ENCODE results near the gene KCNMA1.

The KCNMA1 gene

DNA sequence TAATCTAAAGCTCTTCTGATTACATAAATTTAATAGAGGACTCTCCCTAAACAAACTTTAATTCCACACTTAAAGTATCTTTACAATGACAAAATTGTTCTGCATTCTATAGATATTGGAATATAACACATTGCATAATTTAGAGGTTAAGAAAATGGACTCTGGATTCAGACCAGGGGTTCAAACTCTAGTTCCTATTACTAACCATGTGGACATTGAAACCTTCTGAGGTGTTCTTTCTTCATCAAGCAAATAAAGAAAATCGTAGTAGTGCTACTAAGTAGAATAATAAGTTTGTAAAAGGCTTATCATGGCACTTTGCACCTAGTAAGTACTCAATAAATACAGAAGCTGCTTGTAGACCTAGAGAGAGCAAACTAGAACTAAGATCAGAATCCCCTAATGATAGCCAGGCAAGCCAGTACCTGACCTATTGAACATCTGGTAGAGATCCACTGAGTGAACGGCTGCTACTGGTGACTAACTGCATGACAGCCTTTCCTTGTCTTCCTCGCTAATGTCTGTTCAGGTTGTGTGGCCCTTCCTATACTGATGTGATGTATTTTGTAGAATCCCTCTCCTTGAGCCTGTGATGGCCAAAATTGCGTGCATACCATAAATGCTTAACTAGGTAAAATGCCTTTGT is 430.3 kb downstream of the KCNMA1 start:
- H2BK5ac ChIP-seq (ENCODE audit: low read length): no peak overlapping the region
- H3K18ac ChIP-seq (ENCODE audit: low read length): no peak overlapping the region
- no peak overlapping the region for H3K9ac ChIP-seq (ENCODE audit: low read depth, low read length, poor library complexity)
- H3K4ac ChIP-seq (ENCODE audit: low read length): no peak overlapping the region
- no peak overlapping the region for H3K27ac ChIP-seq (replicated peaks; ENCODE audit: low read length)
- H3K27me3 ChIP-seq (ENCODE audit: control insufficient read depth in 3 of 3, insufficient read depth in 3 of 3, low read depth in 1 of 3, low read length in 3 of 3): peaks cover 0 to 2% (median 0%) of the 10 kb centered on the region in 3 experiments
- H2AK5ac ChIP-seq (ENCODE audit: low read depth, low read length): no peak overlapping the region
- H2BK15ac ChIP-seq (ENCODE audit: low read length): no peak overlapping the region
- no peak overlapping the region for H2AFZ ChIP-seq (ENCODE audit: low read length)
- H3K4me2 ChIP-seq (ENCODE audit: insufficient read depth, low read length, poor library complexity, severe bottlenecking): no peak overlapping the region
- H3K79me1 ChIP-seq (ENCODE audit: low read depth, low read length): no peaks in the 10 kb centered on the region
- no peaks in the 10 kb centered on the region for H3K9me3 ChIP-seq (replicated peaks in 1 of 2; ENCODE audit: control insufficient read depth in 2 of 2, insufficient read depth in 1 of 2, low read depth in 1 of 2, low read length in 2 of 2)
- no peak for DNase-seq (ENCODE audit: low spot score)
- no CpG with 5 or more reads among the region's 4 CpGs for WGBS, 2 donors (ENCODE audit: extremely low coverage in 2 of 2, insufficient read length in 2 of 2, insufficient replicate concordance in 1 of 2)
- no peak overlapping the region for H3K4me3 ChIP-seq (ENCODE audit: low read length in 2 of 2)
- no peak overlapping the region for H2BK12ac ChIP-seq (ENCODE audit: low read length)
- H3K4me1 ChIP-seq (ENCODE audit: control insufficient read depth in 2 of 2, insufficient read depth in 1 of 2, low read depth in 1 of 2, low read length in 2 of 2): peaks cover 0 to 3% of the 10 kb centered on the region in 2 donors
- H2BK120ac ChIP-seq (ENCODE audit: low read depth, low read length): no peak overlapping the region
- H3K14ac ChIP-seq (ENCODE audit: low read length): no peak overlapping the region
- no peaks in the 10 kb centered on the region for H3K36me3 ChIP-seq (replicated peaks in 1 of 2; ENCODE audit: control insufficient read depth in 2 of 2, insufficient read depth in 2 of 2, low read length in 2 of 2)
- peak overlapping the region; percentile 46 for H4K91ac ChIP-seq (ENCODE audit: low read depth, low read length, poor library complexity)
- no peak overlapping the region for H3K23ac ChIP-seq (ENCODE audit: low read depth, low read length, poor library complexity)
- no peak overlapping the region for H4K8ac ChIP-seq (ENCODE audit: low read depth, low read length)

- no peak overlapping the region for H3K4me3 ChIP-seq (ENCODE audit: low read length in 2 of 2)
- H4K8ac ChIP-seq (ENCODE audit: low read depth, low read length): no peak overlapping the region
- peaks cover 0 to 2% (median 0%) of the 10 kb centered on the region in 3 experiments for H3K27me3 ChIP-seq (ENCODE audit: control insufficient read depth in 3 of 3, insufficient read depth in 3 of 3, low read depth in 1 of 3, low read length in 3 of 3)
- no peak overlapping the region for H2BK120ac ChIP-seq (ENCODE audit: low read depth, low read length)
- H3K36me3 ChIP-seq (replicated peaks in 1 of 2; ENCODE audit: control insufficient read depth in 2 of 2, insufficient read depth in 2 of 2, low read length in 2 of 2): no peaks in the 10 kb centered on the region
- no peaks in the 10 kb centered on the region for H3K9me3 ChIP-seq (replicated peaks in 1 of 2; ENCODE audit: control insufficient read depth in 2 of 2, insufficient read depth in 1 of 2, low read depth in 1 of 2, low read length in 2 of 2)
- H3K9ac ChIP-seq (ENCODE audit: low read depth, low read length, poor library complexity): no peak overlapping the region
- peaks cover 0 to 5% of the 10 kb centered on the region in 2 donors for H3K4me1 ChIP-seq (ENCODE audit: control insufficient read depth in 2 of 2, insufficient read depth in 1 of 2, low read depth in 1 of 2, low read length in 2 of 2)
- H2AK5ac ChIP-seq (ENCODE audit: low read depth, low read length): no peak overlapping the region
- DNase-seq (ENCODE audit: low spot score): no peak
- no peak overlapping the region for H3K27ac ChIP-seq (replicated peaks; ENCODE audit: low read length)
- H3K18ac ChIP-seq (ENCODE audit: low read length): no peak overlapping the region
- H2BK12ac ChIP-seq (ENCODE audit: low read length): no peak overlapping the region
- no peak overlapping the region for H2AFZ ChIP-seq (ENCODE audit: low read length)
- H2BK5ac ChIP-seq (ENCODE audit: low read length): no peak overlapping the region
- no CpG with 5 or more reads among the region's 2 CpGs for WGBS, 2 donors (ENCODE audit: extremely low coverage in 2 of 2, insufficient read length in 2 of 2, insufficient replicate concordance in 1 of 2)
- no peak overlapping the region for H4K91ac ChIP-seq (ENCODE audit: low read depth, low read length, poor library complexity)
- no peak overlapping the region for H2BK15ac ChIP-seq (ENCODE audit: low read length)
- no peaks in the 10 kb centered on the region for H3K79me1 ChIP-seq (ENCODE audit: low read depth, low read length)
- H3K23ac ChIP-seq (ENCODE audit: low read depth, low read length, poor library complexity): no peak overlapping the region
- H3K4me2 ChIP-seq (ENCODE audit: insufficient read depth, low read length, poor library complexity, severe bottlenecking): no peak overlapping the region
- H3K4ac ChIP-seq (ENCODE audit: low read length): no peak overlapping the region
- H3K14ac ChIP-seq (ENCODE audit: low read length): no peak overlapping the region
These were observed 432.5 kb downstream of the KCNMA1 start for GRCh38 chr10:77205135-77205534.

- H2AFZ ChIP-seq (ENCODE audit: low read length): no peak overlapping the region
- H3K36me3 ChIP-seq (replicated peaks in 1 of 2; ENCODE audit: control insufficient read depth in 2 of 2, insufficient read depth in 2 of 2, low read length in 2 of 2): no peaks in the 10 kb centered on the region
- H2BK15ac ChIP-seq (ENCODE audit: low read length): no peak overlapping the region
- no peak overlapping the region for H3K4me2 ChIP-seq (ENCODE audit: insufficient read depth, low read length, poor library complexity, severe bottlenecking)
- H3K27ac ChIP-seq (replicated peaks; ENCODE audit: low read length): no peak overlapping the region
- no CpG with 5 or more reads among the region's 2 CpGs for WGBS, 2 donors (ENCODE audit: extremely low coverage in 2 of 2, insufficient read length in 2 of 2, insufficient replicate concordance in 1 of 2)
- H3K23ac ChIP-seq (ENCODE audit: low read depth, low read length, poor library complexity): no peak overlapping the region
- no peak overlapping the region for H3K14ac ChIP-seq (ENCODE audit: low read length)
- no peak overlapping the region for H4K91ac ChIP-seq (ENCODE audit: low read depth, low read length, poor library complexity)
- no peak overlapping the region for H2BK12ac ChIP-seq (ENCODE audit: low read length)
- H3K79me1 ChIP-seq (ENCODE audit: low read depth, low read length): no peaks in the 10 kb centered on the region
- no peak overlapping the region for H2AK5ac ChIP-seq (ENCODE audit: low read depth, low read length)
- H3K4me3 ChIP-seq (ENCODE audit: low read length in 2 of 2): no peak overlapping the region
- H4K8ac ChIP-seq (ENCODE audit: low read depth, low read length): no peak overlapping the region
- no peak overlapping the region for H2BK120ac ChIP-seq (ENCODE audit: low read depth, low read length)
- H3K4me1 ChIP-seq (ENCODE audit: control insufficient read depth in 2 of 2, insufficient read depth in 1 of 2, low read depth in 1 of 2, low read length in 2 of 2): peaks cover 0 to 5% of the 10 kb centered on the region in 2 donors
- peaks cover 0 to 2% (median 0%) of the 10 kb centered on the region in 3 experiments for H3K27me3 ChIP-seq (ENCODE audit: control insufficient read depth in 3 of 3, insufficient read depth in 3 of 3, low read depth in 1 of 3, low read length in 3 of 3)
- no peak overlapping the region for H3K4ac ChIP-seq (ENCODE audit: low read length)
- no peaks in the 10 kb centered on the region for H3K9me3 ChIP-seq (replicated peaks in 1 of 2; ENCODE audit: control insufficient read depth in 2 of 2, insufficient read depth in 1 of 2, low read depth in 1 of 2, low read length in 2 of 2)
- no peak overlapping the region for H2BK5ac ChIP-seq (ENCODE audit: low read length)
- DNase-seq (ENCODE audit: low spot score): no peak
- no peak overlapping the region for H3K9ac ChIP-seq (ENCODE audit: low read depth, low read length, poor library complexity)
- no peak overlapping the region for H3K18ac ChIP-seq (ENCODE audit: low read length)
These were observed 433.4 kb downstream of the KCNMA1 start for GRCh38 chr10:77204171-77204570.

DNA sequence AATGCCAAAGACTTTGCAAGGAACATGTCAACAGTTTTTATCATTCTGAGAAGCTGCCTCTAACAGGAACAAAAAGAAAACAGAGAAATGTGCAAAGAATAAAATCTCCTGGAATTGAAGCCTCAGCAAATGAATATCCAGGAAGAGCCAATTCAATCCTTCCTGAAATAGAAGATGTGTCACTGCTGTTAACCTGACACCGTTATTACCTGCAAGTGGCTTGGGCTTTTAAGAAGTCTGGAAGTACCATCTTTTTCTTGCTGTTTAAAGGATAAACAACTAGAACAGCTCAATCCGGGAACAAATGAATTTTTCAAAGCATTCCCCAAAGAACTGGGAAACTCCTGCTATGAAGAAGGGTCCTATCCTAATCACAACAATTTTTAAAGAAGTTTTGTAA is 434.8 kb downstream of the KCNMA1 start:
- H3K27ac ChIP-seq (replicated peaks; ENCODE audit: low read length): no peak overlapping the region
- WGBS, 2 donors (ENCODE audit: extremely low coverage in 2 of 2, insufficient read length in 2 of 2, insufficient replicate concordance in 1 of 2): no CpG with 5 or more reads among the region's 2 CpGs

More for the DNA sequence above, 434.8 kb downstream of the KCNMA1 start:
- Histone ChIP-seq H2AK5ac (ENCODE audit: low read depth, low read length) (no peak overlapping the region), H3K4ac (ENCODE audit: low read length) (no peak overlapping the region), H3K9ac (ENCODE audit: low read depth, low read length, poor library complexity) (no peak overlapping the region), H4K91ac (ENCODE audit: low read depth, low read length, poor library complexity) (no peak overlapping the region), H2BK15ac (ENCODE audit: low read length) (no peak overlapping the region), H2BK12ac (ENCODE audit: low read length) (no peak overlapping the region), H3K79me1 (ENCODE audit: low read depth, low read length) (no peaks in the 10 kb centered on the region), H4K8ac (ENCODE audit: low read depth, low read length) (no peak overlapping the region), H2BK120ac (ENCODE audit: low read depth, low read length) (no peak overlapping the region), H2BK5ac (ENCODE audit: low read length) (no peak overlapping the region), H3K4me1 (ENCODE audit: control insufficient read depth in 2 of 2, insufficient read depth in 1 of 2, low read depth in 1 of 2, low read length in 2 of 2) (peaks cover 0 to 5% of the 10 kb centered on the region in 2 donors), H2AFZ (ENCODE audit: low read length) (no peak overlapping the region), H3K27me3 (ENCODE audit: control insufficient read depth in 3 of 3, insufficient read depth in 3 of 3, low read depth in 1 of 3, low read length in 3 of 3) (peaks cover 0 to 2% (median 0%) of the 10 kb centered on the region in 3 experiments), H3K36me3 (replicated peaks in 1 of 2; ENCODE audit: control insufficient read depth in 2 of 2, insufficient read depth in 2 of 2, low read length in 2 of 2) (no peaks in the 10 kb centered on the region), H3K18ac (ENCODE audit: low read length) (no peak overlapping the region), H3K14ac (ENCODE audit: low read length) (no peak overlapping the region), H3K23ac (ENCODE audit: low read depth, low read length, poor library complexity) (no peak overlapping the region), H3K9me3 (replicated peaks in 1 of 2; ENCODE audit: control insufficient read depth in 2 of 2, insufficient read depth in 1 of 2, low read depth in 1 of 2, low read length in 2 of 2) (no peaks in the 10 kb centered on the region), H3K4me3 (ENCODE audit: low read length in 2 of 2) (no peak overlapping the region), H3K4me2 (ENCODE audit: insufficient read depth, low read length, poor library complexity, severe bottlenecking) (no peak overlapping the region)
- DNase-seq (ENCODE audit: low spot score): no peak

Data from neuronal stem cell (in vitro differentiated cells).